Measurements from ENCODE around the gene FBXL7.
A peak's percentile ranks its signal among the peaks of the same experiment; 100 is the strongest.

The FBXL7 gene

DNA sequence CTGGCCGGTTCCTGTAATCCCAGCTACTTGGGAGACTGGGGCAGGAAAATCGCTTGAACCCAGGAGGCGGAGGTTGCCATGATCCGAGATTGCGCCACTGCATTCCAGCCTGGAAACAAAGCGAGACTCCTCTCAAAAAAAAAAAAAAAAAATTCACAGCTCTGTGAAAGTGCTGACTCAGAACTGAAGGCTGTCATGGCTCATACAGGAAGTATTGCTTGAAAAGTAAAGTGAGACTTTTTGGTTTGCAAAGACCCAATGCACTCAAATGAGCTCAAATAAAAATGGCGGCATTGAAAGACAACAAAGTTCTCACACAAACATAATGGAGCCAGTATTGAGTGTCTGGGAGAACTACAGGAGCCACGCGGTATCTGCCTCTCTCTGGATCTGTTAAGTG lies 202.1 kb downstream of the FBXL7 start:
- no peak overlapping the region for H3K9ac ChIP-seq (ENCODE audit: low read depth, low read length)
- H4K20me1 ChIP-seq (ENCODE audit: insufficient read depth, low read length) = no peaks in the 10 kb centered on the region
- H2AFZ ChIP-seq (ENCODE audit: low read depth, low read length) = no peak overlapping the region
- H3K36me3 ChIP-seq (ENCODE audit: insufficient read depth, low read length) = no peaks in the 10 kb centered on the region
- no peak overlapping the region for H3K4me2 ChIP-seq (ENCODE audit: insufficient read depth, low read length)
- H3K27ac ChIP-seq (ENCODE audit: low read length) = no peak overlapping the region
- ATAC-seq (ENCODE audit: insufficient read depth, low read depth) = peak; percentile 44; the same call in 1 of the 3 replicates
- H3K79me2 ChIP-seq (ENCODE audit: insufficient read depth, low read length) = no peaks in the 10 kb centered on the region; the same call in 1 of the 2 replicates
- TF ChIP-seq, protein P1, sequence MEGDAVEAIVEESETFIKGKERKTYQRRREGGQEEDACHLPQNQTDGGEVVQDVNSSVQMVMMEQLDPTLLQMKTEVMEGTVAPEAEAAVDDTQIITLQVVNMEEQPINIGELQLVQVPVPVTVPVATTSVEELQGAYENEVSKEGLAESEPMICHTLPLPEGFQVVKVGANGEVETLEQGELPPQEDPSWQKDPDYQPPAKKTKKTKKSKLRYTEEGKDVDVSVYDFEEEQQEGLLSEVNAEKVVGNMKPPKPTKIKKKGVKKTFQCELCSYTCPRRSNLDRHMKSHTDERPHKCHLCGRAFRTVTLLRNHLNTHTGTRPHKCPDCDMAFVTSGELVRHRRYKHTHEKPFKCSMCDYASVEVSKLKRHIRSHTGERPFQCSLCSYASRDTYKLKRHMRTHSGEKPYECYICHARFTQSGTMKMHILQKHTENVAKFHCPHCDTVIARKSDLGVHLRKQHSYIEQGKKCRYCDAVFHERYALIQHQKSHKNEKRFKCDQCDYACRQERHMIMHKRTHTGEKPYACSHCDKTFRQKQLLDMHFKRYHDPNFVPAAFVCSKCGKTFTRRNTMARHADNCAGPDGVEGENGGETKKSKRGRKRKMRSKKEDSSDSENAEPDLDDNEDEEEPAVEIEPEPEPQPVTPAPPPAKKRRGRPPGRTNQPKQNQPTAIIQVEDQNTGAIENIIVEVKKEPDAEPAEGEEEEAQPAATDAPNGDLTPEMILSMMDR (IDR thresholded peaks at IDR 0.05; ENCODE audit: borderline replicate concordance, extremely low read depth, low read length, poor library complexity, severe bottlenecking) = no peak
- no peak for TF ChIP-seq EZH2 (IDR thresholded peaks at IDR 0.05; ENCODE audit: borderline replicate concordance, low read depth, low read length, severe bottlenecking)
- H3K4me3 ChIP-seq (ENCODE audit: low read depth in 1 of 2, low read length in 2 of 2) = no peak overlapping the region
- no peaks in the 10 kb centered on the region for H3K27me3 ChIP-seq (ENCODE audit: insufficient read depth, low read length, poor library complexity)
- no peak for DNase-seq
- H3K4me1 ChIP-seq (ENCODE audit: insufficient read depth, low read length) = no peaks in the 10 kb centered on the region
- no peaks in the 10 kb centered on the region for H3K9me3 ChIP-seq (ENCODE audit: insufficient read depth, low read length, severe bottlenecking)

GRCh38 chr5:15703901-15704300 lies 203.9 kb downstream of the FBXL7 start:
- H3K36me3 ChIP-seq (ENCODE audit: insufficient read depth, low read length) = no peaks in the 10 kb centered on the region
- H3K4me2 ChIP-seq (ENCODE audit: insufficient read depth, low read length) = no peak overlapping the region
- H3K79me2 ChIP-seq (ENCODE audit: insufficient read depth, low read length) = no peaks in the 10 kb centered on the region; the same call in 1 of the 2 replicates
- H3K27ac ChIP-seq (ENCODE audit: low read length) = no peak overlapping the region
- peak; percentile 37; the same call in 1 of the 3 replicates for ATAC-seq (ENCODE audit: insufficient read depth, low read depth)
- no peaks in the 10 kb centered on the region for H3K4me1 ChIP-seq (ENCODE audit: insufficient read depth, low read length)
- no peaks in the 10 kb centered on the region for H3K27me3 ChIP-seq (ENCODE audit: insufficient read depth, low read length, poor library complexity)
- no peaks in the 10 kb centered on the region for H4K20me1 ChIP-seq (ENCODE audit: insufficient read depth, low read length)
- no peak overlapping the region for H3K4me3 ChIP-seq (ENCODE audit: low read depth in 1 of 2, low read length in 2 of 2)
- no peak overlapping the region for H3K9ac ChIP-seq (ENCODE audit: low read depth, low read length)
- no peak for DNase-seq
- TF ChIP-seq, protein P1 (IDR thresholded peaks at IDR 0.05; ENCODE audit: borderline replicate concordance, extremely low read depth, low read length, poor library complexity, severe bottlenecking) = no peak
- no peak for TF ChIP-seq EZH2 (IDR thresholded peaks at IDR 0.05; ENCODE audit: borderline replicate concordance, low read depth, low read length, severe bottlenecking)
- H2AFZ ChIP-seq (ENCODE audit: low read depth, low read length) = no peak overlapping the region
- no peaks in the 10 kb centered on the region for H3K9me3 ChIP-seq (ENCODE audit: insufficient read depth, low read length, severe bottlenecking)

- Histone ChIP-seq H4K20me1 (ENCODE audit: insufficient read depth, low read length) (no peaks in the 10 kb centered on the region), H3K9ac (ENCODE audit: low read depth, low read length) (no peak overlapping the region), H3K4me2 (ENCODE audit: insufficient read depth, low read length) (no peak overlapping the region), H3K79me2 (ENCODE audit: insufficient read depth, low read length) (no peaks in the 10 kb centered on the region; the same call in 1 of the 2 replicates), H2AFZ (ENCODE audit: low read depth, low read length) (no peak overlapping the region), H3K27ac (ENCODE audit: low read length) (no peak overlapping the region), H3K9me3 (ENCODE audit: insufficient read depth, low read length, severe bottlenecking) (no peaks in the 10 kb centered on the region), H3K4me3 (ENCODE audit: low read depth in 1 of 2, low read length in 2 of 2) (no peak overlapping the region), H3K27me3 (ENCODE audit: insufficient read depth, low read length, poor library complexity) (no peaks in the 10 kb centered on the region), H3K36me3 (ENCODE audit: insufficient read depth, low read length) (no peaks in the 10 kb centered on the region), H3K4me1 (ENCODE audit: insufficient read depth, low read length) (no peaks in the 10 kb centered on the region)
- TF ChIP-seq, protein P1 (IDR thresholded peaks at IDR 0.05; ENCODE audit: borderline replicate concordance, extremely low read depth, low read length, poor library complexity, severe bottlenecking) = no peak
- no peak for TF ChIP-seq EZH2 (IDR thresholded peaks at IDR 0.05; ENCODE audit: borderline replicate concordance, low read depth, low read length, severe bottlenecking)
- DNase-seq (no peak), ATAC-seq (ENCODE audit: insufficient read depth, low read depth) (no peak)
Measured at GRCh38 chr5:15704397-15704947, 204.5 kb downstream of the FBXL7 start.

Data from DND-41 (cell line).